ENCODE results near the gene PACS2.

DNA sequence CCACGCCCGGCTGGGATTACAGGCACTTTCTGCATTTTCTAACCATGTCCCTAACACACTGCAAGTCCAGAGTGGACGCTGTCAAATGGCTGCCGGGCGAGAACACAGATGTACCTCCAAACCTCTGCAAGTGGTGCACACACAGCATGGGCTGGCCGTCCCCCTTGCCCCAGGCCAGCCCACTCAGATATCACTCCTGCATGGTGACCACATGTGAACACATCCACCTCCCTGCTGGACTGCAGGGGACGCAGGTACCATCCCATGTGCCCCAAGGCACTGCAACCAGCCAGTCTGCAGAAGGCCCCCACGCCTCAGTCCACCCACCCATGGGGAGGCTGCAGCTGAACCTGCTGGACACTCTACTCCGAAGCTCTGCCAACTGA is 27.8 kb upstream of the PACS2 start:
- no peak for TF ChIP-seq EZH2 (IDR thresholded peaks at IDR 0.05; ENCODE audit: insufficient read depth, poor library complexity, severe bottlenecking)
- no peak for TF ChIP-seq EZH2phosphoT487 (IDR thresholded peaks at IDR 0.05; ENCODE audit: insufficient read depth, low read depth)

Measured in GM23248 (cell line).